Fibroblast of peridontal ligament (primary cell): Measurements from ENCODE around the gene SLC35D1.
"Not testable (repeated sequence)": the region's sequence is repeated elsewhere in the genome, so short reads cannot be mapped to it uniquely, and the experiment has no call there.

ENCODE experiments used
- DNase-seq: peaks from one replicate; pipeline ENCODE4 v3.0.0-alpha.2; 2010; ENCODE audit errors: extremely low read depth

The SLC35D1 gene

DNA sequence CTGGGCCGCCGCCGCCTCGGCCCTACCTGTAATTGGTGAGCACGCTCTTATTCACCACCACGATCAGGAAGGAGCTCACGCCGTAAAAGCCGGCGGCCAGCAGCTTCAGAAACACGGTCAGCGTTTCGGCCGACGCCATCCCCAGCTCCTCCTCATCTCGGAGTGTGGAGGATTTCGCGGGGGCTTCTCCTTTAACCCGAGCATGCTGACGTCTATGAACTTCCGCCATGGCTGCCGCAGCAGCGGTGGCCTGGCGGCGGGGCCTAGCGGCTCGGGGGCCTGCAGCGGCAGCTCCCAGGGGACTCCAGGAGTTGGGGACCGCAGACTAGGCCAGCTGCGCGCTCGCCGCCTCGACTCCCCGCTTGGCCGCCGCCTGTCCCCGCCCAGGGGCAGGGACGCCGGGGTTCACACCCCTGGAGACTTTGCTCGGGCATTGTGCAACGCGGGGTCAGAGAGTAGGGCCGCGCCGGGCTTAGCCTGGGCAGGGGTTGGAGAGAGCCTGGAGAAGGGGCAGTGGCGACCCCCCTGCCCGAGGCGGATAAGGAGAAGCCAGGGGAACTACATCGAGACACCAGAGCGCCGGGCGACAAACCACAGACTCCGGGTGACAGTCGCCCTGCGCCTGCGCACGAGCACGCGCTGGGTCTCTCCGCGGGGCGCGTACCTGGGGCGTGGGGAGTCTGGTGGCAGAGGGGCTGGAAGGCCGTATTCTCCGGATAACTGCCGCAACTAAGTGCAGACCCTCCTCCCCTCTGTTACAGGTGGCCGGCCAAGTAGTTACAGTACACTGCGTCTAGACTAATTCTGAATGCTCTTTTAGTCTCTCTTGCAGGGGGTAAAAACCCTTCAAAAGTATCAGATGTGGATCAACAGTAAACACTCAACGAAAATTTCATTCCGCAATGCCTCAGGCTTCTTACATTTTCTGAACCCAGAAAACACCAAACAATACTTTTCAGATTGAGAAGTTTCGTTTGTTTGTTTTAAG, at the start of gene SLC35D1:
Gene SLC35D1, minus strand, starts transcription at position 364 of the 988 bp plus-strand sequence. Its CDS starts 135 bp downstream, at position 229.
- peak; percentile 58 for DNase-seq

DNA sequence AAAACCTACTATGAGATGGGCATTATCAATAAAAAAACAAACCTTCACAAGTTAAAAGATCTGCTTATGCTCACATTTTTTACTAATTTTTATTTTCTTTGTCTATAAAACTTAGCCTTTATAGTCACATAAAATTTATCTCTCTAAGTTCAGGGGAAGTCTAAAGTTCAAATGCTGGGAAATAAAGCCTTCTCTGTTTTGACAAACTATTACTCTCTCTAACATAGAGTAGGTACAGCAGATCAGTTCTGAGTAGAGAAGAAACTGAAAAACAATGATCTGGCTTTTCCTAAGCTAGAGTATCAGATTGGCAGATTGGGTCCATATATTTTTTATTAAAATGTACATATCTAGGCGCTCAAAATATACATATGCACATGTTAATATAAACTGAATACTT, 49.6 kb upstream of the SLC35D1 start:
- no peak for DNase-seq

DNA sequence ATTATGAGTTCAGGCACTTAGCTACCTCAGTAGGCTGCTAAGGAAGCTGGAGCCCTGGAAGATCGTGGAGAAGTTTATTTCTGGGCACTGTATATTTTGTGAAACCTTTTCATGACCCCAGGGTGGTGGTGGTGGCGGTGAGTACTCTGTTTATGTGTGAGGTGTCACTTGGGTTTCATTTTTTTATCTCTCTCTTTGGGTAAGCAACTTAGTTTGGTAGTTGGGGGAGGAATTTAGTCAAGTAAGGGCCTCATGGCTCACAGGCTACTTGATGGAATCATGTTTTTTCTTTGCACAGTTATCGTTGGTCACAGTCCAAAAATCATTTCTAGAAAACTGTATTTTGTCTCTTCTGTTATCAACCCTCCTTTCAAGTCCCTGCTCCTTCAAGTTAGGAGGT, 46.9 kb upstream of the SLC35D1 start:
- DNase-seq, result no peak

DNA sequence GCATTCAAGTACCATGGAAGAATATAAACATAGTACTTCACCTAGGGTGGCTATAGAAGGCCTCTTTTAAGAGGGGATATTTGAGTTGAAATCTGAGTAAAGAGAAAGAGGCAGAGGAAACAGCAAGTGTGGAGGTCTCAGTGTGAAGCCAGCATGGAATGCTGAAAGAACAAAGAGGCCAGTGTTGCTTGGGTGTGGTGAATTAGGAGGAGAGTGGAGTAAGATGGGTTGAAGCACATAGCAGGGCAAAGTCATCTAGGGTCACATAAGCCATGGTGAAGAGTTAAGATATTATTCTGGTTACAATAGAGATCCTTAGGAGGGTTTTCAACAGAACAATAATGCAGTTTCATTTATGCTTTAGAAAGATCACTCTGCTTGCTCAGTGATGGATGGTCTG, 43.4 kb upstream of the SLC35D1 start:
- DNase-seq, result no peak

DNA sequence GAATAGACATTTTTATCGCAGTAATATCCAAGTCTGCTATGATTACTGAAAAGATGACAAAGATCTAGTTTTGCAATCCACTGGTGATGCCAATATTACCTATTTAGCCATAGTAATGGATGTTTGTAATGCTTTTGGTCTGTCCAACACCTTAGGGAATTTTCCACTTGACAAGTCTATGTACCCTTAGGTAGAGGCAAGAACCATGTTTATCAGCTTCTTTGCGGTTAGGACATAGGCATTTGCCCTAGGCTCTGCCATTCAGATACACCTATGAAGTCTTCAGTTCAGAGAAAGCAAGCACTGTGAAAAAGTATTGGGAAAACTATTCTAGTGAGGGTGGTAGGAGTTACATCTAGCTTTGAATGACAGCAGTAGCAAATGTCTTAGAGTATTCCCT, 40.2 kb upstream of the SLC35D1 start:
- DNase-seq, result no peak

DNA sequence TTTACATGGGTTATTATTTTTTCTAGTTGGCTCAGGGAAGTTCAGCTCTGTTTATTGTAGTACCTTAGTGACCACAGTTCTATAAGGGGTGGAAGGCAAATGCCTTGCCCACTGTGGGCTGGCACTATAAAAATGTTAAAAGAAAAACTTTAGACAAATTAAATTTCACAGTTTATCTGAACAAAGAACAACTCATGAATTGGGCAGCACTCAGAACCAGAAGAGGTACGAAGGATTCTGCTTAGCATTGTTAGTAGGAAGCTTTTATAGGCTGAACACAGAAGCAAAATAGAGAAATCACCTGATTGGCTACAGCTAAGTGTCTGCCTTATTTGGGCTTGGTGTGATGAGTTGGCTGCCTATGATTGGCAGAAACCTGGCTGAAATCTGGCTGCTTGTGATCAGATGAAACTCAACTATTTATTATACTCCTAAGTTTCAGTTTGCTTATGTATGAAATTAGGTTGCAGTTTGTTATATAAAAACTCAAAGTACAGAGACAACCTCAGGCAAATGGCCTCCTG, 35.8 kb upstream of the SLC35D1 start:
- no peak for DNase-seq

DNA sequence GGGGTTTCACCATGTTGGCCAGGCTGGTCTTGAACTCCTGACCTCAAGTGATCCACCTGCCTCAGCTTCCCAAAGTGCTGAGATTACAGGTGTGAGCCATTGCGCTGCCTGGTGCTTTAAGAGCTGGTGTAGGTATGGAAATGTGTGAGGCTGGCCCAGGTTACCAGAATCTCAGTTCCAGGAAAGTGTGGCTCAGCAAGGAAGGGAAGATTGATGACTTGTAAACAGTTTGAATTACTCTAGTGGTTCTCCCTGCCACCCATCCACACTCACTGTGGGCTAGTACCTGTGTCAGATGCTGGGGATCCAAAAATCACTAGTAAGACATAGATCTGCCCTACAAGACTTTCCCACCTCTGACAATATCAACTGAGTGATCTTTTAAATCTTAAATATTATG, 34.5 kb upstream of the SLC35D1 start:
- no peak for DNase-seq

DNA sequence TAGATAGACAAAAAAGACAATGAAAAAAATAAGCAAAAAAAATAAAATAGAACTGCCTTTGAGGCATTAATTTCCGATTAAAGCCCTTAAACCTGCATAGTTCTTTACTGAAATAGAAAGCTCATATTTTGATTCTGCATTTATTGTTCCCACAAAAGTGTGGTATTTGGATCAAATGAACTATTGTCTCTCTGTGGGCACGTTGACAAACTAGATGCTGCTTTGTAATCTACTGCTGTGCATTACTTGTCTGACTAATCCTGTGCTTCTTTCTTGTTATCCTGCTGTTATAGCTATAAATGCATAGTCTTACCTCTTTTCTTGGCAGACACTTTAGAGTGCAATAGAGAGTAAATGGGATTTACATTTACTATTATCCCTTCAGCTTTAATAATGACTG, 31.4 kb upstream of the SLC35D1 start:
- no peak for DNase-seq

DNA sequence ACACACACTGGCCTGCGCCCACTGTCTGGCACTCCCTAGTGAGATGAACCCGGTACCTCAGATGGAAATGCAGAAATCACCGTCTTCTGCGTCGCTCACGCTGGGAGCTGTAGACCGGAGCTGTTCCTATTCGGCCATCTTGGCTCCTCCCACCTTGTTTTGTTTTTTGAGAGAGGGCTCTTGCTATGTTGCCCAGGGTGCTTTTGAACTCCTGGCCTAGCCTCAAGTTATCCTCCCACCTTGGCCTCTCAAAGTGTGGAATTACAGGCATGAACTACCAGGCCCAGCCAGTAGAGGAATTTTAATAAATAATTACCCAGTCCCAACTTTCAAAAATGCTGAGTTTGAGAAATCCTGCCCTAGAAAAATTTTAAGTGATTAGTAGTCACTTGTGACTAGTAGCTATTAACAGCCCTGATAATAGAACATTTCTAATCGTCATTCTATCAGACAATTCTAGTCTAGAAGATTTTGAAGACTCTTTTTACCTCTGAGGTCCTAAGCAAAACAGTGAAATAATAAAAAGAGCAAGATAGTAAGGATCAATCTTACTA, 30.9 kb upstream of the SLC35D1 start:
- DNase-seq, result no peak

DNA sequence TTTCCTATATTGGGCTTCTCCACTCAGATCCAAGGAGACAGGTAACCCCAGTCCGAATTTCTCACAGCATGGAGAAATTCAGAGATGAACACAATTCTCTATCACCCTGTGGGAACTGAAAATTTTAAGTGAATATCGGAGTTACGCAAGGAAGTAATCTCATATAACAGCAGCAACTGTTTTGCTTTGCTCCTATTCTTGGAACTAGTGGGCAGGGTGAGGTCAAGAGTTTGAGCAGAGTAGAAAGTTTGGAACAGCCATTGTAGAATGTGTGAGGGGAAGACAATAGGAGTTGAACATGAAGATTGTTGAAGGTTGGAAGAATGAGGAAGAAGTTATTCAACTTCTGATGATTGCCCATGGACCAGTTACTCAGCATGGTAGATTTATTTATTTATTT, 24.3 kb upstream of the SLC35D1 start:
- DNase-seq, result no peak

DNA sequence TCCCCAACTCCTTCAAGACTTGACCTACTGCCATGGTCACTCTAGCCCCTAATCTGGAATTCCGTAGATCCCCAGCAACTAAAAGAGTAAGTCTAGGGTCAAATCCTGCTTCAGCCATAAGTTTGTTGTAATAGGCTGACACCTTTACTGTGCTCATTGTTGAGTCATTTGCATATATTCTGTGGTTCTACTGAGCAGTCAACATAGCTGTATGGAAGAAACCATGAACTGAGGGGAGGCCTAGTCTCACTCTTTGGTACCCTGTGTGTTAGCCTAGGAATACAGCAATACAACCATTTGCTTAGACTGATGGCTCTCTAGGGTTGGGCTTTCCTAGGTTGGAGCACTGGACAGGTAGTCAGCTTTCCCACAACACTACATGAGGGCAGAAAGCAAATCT, 23.6 kb upstream of the SLC35D1 start:
- DNase-seq, result no peak

DNA sequence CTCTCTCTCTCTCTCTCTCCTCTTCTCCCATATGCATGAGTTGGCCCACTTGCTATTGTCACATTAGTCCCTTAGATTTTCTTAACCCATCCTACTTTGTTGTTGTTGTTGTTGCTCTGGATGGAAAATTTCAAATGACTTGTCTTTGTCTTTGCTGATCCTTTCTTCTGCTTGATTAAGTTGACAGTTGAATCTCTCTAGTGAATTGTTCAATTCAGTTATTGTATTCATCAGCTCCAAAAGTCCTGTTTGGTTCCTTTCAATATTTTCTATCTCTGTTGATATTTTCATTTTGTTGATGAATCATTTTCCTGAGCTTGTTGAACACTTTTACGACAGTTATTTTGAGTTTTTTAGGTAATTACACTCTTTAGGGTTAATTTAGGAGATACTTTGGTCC, 18.8 kb upstream of the SLC35D1 start:
- DNase-seq, result no peak

DNA sequence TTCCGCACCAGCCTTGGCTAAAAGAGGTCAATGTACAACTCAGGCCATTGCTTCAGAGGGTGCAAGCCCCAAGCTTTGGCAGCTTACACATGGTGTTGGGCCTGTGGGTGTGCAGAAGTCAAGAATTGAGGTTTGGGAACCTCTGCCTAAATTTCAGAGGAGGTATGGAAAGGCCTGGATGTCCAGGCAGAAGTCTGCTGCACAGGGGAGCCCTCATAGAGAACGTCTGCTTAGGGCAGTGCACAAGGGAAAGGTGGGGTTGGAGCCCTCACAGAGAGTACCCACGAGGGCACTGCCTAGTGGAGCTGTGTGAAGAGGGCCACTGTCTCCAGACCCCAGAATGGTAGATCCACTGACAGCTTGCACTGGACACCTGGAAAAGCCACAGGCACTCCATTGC, 13.7 kb upstream of the SLC35D1 start:
- DNase-seq, result not testable (repeated sequence)

DNA sequence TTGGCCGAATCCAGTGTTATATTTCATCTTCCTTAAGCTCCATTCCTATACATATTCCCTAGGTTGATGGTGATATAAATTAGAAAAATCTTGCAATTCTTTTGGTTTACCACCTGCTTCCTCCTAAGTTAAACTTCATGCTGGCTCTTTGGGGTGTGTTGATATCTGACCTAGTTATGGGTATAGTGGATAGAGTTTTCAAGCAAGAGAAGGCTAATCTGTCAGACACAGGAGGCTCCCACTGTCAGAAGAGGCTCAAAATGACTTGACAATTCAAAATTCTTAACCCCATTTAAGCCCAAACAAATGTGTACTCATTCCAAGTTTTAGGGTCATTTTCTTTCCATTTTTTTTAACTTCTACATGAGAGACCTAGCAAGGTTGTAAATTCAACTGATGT, 8.5 kb upstream of the SLC35D1 start:
- DNase-seq, result no peak

DNA sequence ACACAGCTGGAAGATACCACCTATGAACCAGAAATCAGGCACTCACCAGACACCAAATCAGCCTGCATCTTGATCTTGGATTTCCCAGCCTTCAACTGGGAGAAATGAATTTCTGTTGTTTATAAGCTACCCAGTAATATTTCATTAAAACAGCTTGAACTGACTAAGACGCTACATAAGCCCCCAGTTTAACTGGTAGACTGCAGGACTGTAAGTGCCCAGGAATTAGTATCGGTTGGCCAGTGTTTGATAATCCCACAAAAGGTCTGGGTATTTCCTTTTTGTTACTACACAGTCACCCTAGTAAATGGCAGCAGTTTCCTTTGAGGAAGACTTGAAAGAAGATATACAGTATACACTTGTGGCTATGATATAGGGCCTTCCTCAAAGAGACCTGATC, 7.3 kb upstream of the SLC35D1 start:
- DNase-seq, result no peak

DNA sequence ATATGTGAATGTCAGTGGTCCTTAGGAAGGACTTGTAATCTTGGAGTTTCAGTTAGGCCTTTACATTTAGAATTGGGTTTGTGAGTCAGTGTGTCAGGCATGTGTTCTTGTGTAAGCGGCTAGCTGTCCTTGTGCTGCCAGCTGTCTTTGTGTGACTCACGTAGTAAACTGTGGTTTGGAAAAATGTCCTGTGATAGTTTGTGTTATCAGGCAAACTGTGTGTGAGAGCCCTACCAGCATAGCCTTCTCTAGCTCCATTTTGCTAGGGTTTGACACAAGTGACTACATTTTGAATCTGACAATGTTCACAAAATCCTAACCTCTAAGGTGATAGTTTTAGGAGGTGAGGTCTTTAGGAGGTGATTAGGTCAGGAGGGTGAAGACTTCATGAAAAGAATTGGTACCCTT, 6.9 kb upstream of the SLC35D1 start:
- DNase-seq, result peak; percentile 99

DNA sequence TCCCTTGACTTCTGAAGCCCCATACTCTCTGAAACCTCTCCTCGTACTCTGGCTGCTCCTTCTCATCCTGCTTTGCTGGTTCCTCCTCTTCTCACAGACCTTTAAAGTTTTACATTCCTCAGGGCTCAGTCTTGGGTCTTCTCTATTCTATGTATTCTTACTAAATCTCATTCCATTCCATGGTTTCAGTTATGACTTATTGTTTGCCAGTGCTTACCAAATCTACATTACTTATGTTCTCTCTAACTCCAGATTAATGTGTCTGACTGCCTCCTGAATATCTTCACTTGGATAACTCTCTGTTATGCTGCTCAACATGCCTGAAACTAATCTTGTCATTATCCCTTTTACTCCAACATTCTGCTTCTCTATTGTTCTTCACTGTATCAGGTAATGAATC, 5.4 kb upstream of the SLC35D1 start:
- DNase-seq, result peak; percentile 40

DNA sequence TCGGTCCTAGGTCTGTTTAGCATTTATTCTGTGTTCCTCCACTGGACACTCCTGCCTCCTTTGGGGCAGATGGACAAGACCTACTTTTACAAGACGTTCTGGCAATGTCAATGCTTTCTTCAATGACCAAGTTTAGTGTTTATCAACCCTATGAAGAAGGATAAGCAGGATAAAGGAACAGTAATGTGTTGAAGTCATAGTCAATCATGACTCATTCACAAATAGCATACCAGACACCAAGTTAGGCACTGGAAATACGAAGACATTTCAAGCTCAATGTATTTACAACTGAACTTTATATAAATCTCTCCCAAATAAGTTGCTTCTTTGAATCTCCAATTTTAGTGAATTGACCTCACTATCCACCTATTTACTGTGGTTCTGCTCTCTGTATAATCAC, 4.8 kb upstream of the SLC35D1 start:
- DNase-seq, result peak; percentile 9

DNA sequence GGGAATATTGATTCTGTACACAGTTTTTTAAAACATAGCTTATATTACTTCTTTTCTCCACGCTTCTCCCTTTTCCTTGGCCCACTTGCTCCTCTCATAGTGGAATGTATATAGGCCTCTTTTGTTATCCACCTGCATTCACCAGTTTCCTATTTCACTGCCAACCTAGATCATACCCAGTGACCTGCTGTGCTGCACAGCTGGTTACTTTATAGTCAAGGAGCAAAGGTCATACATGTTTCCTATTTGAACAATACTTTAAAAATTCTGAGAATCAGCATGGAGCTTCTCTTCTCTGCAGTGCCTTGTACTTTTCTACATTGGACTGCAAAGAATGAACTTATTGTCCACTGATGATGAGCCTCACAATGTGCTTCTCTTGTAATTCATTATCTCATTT, 4.3 kb upstream of the SLC35D1 start:
- no peak for DNase-seq

DNA sequence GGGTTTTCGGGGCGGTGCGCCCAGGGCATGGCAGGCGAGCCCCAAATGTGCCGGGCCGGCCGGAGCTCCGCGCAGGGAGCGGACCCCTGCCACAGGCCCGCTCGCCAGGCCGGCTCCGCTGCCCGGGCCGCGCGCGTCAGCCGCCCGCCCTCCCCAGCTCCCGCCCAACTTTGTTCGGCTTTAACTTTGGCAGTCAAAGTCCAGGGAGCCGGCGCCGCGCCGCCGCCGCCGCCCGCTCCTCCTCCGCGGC, 488 bp downstream of the SLC35D1 start:
- no peak for DNase-seq

DNA sequence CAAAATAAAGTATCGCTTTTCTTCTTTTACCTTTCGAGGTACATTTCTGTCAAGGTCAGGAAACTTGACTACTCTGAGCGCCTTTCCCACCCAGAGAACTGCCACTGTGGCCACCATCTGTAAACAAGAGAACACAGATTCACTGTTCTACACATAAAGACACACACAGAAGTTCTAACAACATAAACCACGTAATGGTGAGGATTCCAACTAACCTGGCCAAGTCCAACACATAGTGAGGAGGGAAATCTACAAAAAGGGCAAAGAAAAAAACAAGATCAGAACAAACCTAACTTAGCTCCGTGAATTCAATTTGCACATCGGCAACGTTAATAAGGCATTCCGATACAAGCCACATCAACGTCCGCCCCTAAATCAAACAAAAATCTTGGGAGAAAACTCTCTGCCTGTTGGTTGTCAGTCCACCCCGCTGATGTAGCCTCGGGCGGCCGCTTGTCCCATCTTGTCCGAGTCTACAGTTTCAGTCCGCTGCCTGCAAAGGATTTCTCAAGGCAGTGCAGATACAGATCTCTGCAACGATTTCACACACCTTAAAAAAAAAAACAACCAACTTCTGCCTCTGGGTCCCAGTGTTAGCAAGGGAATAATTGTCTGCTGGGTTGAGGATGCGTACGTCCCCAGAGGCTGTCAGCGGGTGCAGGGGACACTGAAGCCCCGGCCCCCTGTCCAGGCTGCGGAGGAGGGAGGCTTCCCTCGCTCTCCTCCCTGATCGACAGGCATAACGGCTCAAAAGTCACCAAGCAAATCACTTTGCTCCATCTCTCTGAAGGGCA, 1.0 kb downstream of the SLC35D1 start:
- DNase-seq, result peak; percentile 48

DNA sequence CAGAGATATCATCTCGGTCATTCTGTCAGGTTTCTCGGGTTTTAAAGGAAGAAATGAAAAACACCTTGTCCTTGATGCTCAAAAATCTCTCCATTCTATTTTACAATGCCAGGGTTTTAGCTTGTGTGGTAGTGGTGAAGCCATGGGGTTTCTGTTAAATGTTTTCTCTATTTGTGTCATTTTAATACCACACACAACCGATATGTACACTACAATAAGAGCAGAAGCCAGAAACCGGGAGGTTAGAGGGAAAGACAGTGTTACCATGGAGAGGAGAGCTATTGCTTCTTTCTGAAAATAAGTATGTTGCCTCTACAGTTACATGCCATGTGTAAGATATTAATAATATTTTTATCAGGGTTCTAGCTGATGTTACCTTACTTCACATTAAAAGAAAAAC, 2.8 kb downstream of the SLC35D1 start:
- DNase-seq, result no peak
